ENCODE results near the gene CAMSAP2. TPM values are rescaled to one million over a fixed set of nuclear protein-coding genes. Genes with fewer than 3 reads are reported as not detected.
A peak's percentile ranks its signal among the peaks of the same experiment; 100 is the strongest.

Gene CAMSAP2
- total and polyA plus RNA-seq, 2 of the 4 experiments (the other 2 are of a cell fraction): 8.3 to 29.4 TPM

- intact Hi-C loops (cut with micrococcal nuclease): no loop called here
- no peak overlapping the region for H3K56ac ChIP-seq (ENCODE audit: extremely low read depth, insufficient read depth, low read length)
- no peak overlapping the region for H3K4me3 ChIP-seq (ENCODE audit: insufficient read depth, low read depth, low read length)
- no peaks in the 10 kb centered on the region for H4K20me1 ChIP-seq (ENCODE audit: insufficient read depth, low read length)
- H3K36me3 ChIP-seq (ENCODE audit: control insufficient read depth, insufficient read depth, low read length): no peaks in the 10 kb centered on the region
- no peak overlapping the region for H2BK15ac ChIP-seq (ENCODE audit: low read depth, low read length)
- no peak overlapping the region for H2BK20ac ChIP-seq (ENCODE audit: low read depth, low read length)
- no peak overlapping the region for H3K14ac ChIP-seq (replicated peaks; ENCODE audit: low read depth, low read length)
- no peak overlapping the region for H2AFZ ChIP-seq (replicated peaks; ENCODE audit: low read length, poor library complexity)
- no peaks in the 10 kb centered on the region for H3K9me3 ChIP-seq (ENCODE audit: control insufficient read depth, insufficient read depth, low read length)
- no peak for ATAC-seq (ENCODE audit: low read depth)
- H4K5ac ChIP-seq (ENCODE audit: low read depth, low read length): no peak overlapping the region
- H2AK5ac ChIP-seq (ENCODE audit: low read depth, low read length): no peak overlapping the region
- no peak overlapping the region for H2BK120ac ChIP-seq (ENCODE audit: low read depth, low read length)
- H3K27ac ChIP-seq (ENCODE audit: insufficient read depth, low read length): no peak overlapping the region
- H3K79me1 ChIP-seq (ENCODE audit: low read depth in 1 of 2, low read length in 2 of 2): no peaks in the 10 kb centered on the region
- CTCF ChIA-PET: no interaction called here
- no peak overlapping the region for H3K4me2 ChIP-seq (ENCODE audit: low read depth, low read length)
- H3K9ac ChIP-seq (ENCODE audit: low read depth, low read length): no peak overlapping the region
- TF ChIP-seq MAZ (IDR thresholded peaks at IDR 0.05; ENCODE audit: borderline replicate concordance, low read depth, low read length) (no peak), MXI1 (IDR thresholded peaks at IDR 0.05; ENCODE audit: borderline replicate concordance, low read depth, low read length) (no peak), POLR2A (IDR thresholded peaks at IDR 0.05; ENCODE audit: low read depth, low read length) (no peak), BHLHE40 (IDR thresholded peaks at IDR 0.05; ENCODE audit: low read depth, low read length) (no peak), NFE2L2 (IDR thresholded peaks at IDR 0.05; ENCODE audit: low read depth, low read length) (no peak), CEBPB (IDR thresholded peaks at IDR 0.05; ENCODE audit: low read depth, low read length) (no peak), RCOR1 (IDR thresholded peaks at IDR 0.05; ENCODE audit: insufficient replicate concordance, low read length) (no peak), CHD1 (IDR thresholded peaks at IDR 0.05; ENCODE audit: low read depth, low read length) (no peak), MAFK (IDR thresholded peaks at IDR 0.05; ENCODE audit: low read depth, low read length) (no peak), FOS (IDR thresholded peaks at IDR 0.05; ENCODE audit: low read depth, low read length) (no peak), RAD21 (IDR thresholded peaks at IDR 0.05; ENCODE audit: low read length) (no peak), RFX5 (IDR thresholded peaks at IDR 0.05; ENCODE audit: low read depth, low read length) (no peak), CTCF (conservative IDR thresholded peaks at IDR 0.05; ENCODE audit: low read depth, low read length) (no peak), SMC3 (IDR thresholded peaks at IDR 0.05; ENCODE audit: low read depth, low read length) (no peak)
- TF ChIP-seq, protein P1, sequence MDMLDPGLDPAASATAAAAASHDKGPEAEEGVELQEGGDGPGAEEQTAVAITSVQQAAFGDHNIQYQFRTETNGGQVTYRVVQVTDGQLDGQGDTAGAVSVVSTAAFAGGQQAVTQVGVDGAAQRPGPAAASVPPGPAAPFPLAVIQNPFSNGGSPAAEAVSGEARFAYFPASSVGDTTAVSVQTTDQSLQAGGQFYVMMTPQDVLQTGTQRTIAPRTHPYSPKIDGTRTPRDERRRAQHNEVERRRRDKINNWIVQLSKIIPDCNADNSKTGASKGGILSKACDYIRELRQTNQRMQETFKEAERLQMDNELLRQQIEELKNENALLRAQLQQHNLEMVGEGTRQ (IDR thresholded peaks at IDR 0.05; ENCODE audit: low read depth, low read length): no peak
- TF ChIP-seq, protein P2, sequence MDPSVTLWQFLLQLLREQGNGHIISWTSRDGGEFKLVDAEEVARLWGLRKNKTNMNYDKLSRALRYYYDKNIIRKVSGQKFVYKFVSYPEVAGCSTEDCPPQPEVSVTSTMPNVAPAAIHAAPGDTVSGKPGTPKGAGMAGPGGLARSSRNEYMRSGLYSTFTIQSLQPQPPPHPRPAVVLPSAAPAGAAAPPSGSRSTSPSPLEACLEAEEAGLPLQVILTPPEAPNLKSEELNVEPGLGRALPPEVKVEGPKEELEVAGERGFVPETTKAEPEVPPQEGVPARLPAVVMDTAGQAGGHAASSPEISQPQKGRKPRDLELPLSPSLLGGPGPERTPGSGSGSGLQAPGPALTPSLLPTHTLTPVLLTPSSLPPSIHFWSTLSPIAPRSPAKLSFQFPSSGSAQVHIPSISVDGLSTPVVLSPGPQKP (IDR thresholded peaks at IDR 0.05; ENCODE audit: borderline replicate concordance, low read depth, low read length): no peak
- H3K18ac ChIP-seq (ENCODE audit: low read depth, low read length): no peak overlapping the region
- DNase-seq: no peak
- no TSS peak for BruUV-seq (replicated peaks)
- H3K4ac ChIP-seq (ENCODE audit: low read depth, low read length): no peak overlapping the region
- H3K23ac ChIP-seq (ENCODE audit: low read depth, low read length): no peak overlapping the region
- H3K27me3 ChIP-seq (ENCODE audit: control insufficient read depth, insufficient read depth, low read length): peaks cover 77% of the 10 kb centered on the region
- POLR2A ChIA-PET (ENCODE audit: unreplicated experiment): no interaction called here
- dilution Hi-C loops (cut with HindIII; ENCODE audit: low sequenced_read_pairs, unreplicated experiment): no loop called here
- H4K91ac ChIP-seq (ENCODE audit: insufficient read depth, low read depth, low read length): no peak overlapping the region
- no peak overlapping the region for H2BK5ac ChIP-seq (ENCODE audit: low read depth, low read length, poor library complexity, severe bottlenecking)
- WGBS, 2 experiments (ENCODE audit: extremely low coverage in 2 of 2, insufficient read length in 1 of 2): no CpG with 5 or more reads among the region's 6 CpGs
- no peaks in the 10 kb centered on the region; the same call in 1 of the 2 replicates for H3K9me1 ChIP-seq (ENCODE audit: insufficient read depth, low read length)
- H2AK9ac ChIP-seq (replicated peaks; ENCODE audit: low read depth, low read length, poor library complexity): peak overlapping the region; percentile 37
- H4K8ac ChIP-seq (ENCODE audit: low read depth in 2 of 2, low read length in 2 of 2): no peak overlapping the region
- peaks cover 6% of the 10 kb centered on the region for H3K4me1 ChIP-seq (ENCODE audit: control insufficient read depth, insufficient read depth, low read length)
- in situ Hi-C loops (cut with MboI; ENCODE audit: low sequenced_read_pairs): no loop called here
Observed at GRCh38 chr1:200874694-200875093, 136.0 kb downstream of the CAMSAP2 start.

All from IMR-90 (cell line).